Activated T-cell treated with anti-CD3 and anti-CD28 coated beads, Interleukin-2, amount 50 U/mL, for 72 hours (primary cell): Measurements from ENCODE around the gene RUVBL2. TPM values are rescaled to one million over a fixed set of nuclear protein-coding genes. Genes with fewer than 3 reads are reported as not detected.

Source experiments
- ATAC-seq, 2 donors: fragments of 150-1000 bp; cut with Tn5 transposase; replicated peaks in 1 of 2; 2 replicates each; pipeline ENCODE4 v1.10.0; 2021; ENCODE audit warnings: moderate library complexity in 2 of 2, mild to moderate bottlenecking in 1 of 2
- DNase-seq, 2 donors: peaks; one replicate each; pipeline ENCODE4 v3.0.0; 2021 to 2022; ENCODE audit warnings: mixed read lengths in 1 of 2
- H3K27ac Mint-ChIP-seq: one replicate; pipeline ENCODE4 v1.8.0; 2022; ENCODE audit warnings: mild to moderate bottlenecking, moderate library complexity, mixed read lengths
- H3K27me3 Mint-ChIP-seq: one replicate; pipeline ENCODE4 v1.8.0; 2022; ENCODE audit warnings: low read depth, mixed read lengths
- H3K36me3 Mint-ChIP-seq, 2 donors: one replicate each; pipeline ENCODE4 v1.8.0; 2022; ENCODE audit warnings: mixed read lengths in 2 of 2, mild to moderate bottlenecking in 1 of 2; ENCODE audit not compliant: insufficient read depth in 2 of 2
- H3K4me1 Mint-ChIP-seq: one replicate; pipeline ENCODE4 v1.8.0; 2022; ENCODE audit warnings: low read depth, mixed read lengths
- H3K4me3 Mint-ChIP-seq, 2 donors: one replicate each; pipeline ENCODE4 v1.8.0; 2022; ENCODE audit warnings: mild to moderate bottlenecking in 2 of 2, mixed read lengths in 2 of 2, moderate library complexity in 2 of 2
- H3K9me3 Mint-ChIP-seq, 2 donors: one replicate each; pipeline ENCODE4 v1.8.0; 2022; ENCODE audit warnings: mixed read lengths in 2 of 2
- total RNA-seq, 2 donors: library from RNA; stranded (reverse); gene quantifications; one replicate each; pipeline ENCODE4 v1.2.3, GENCODE V29; 2022

The RUVBL2 gene
- total RNA-seq, 2 donors from 2014 or later: 83.4 to 92.5 TPM

- no peaks in the 10 kb centered on the region for H3K27me3 Mint-ChIP-seq
- H3K4me3 Mint-ChIP-seq: no peak overlapping the region
- no peaks in the 10 kb centered on the region for H3K9me3 Mint-ChIP-seq
- no peak overlapping the region for H3K27ac Mint-ChIP-seq
- peaks cover 4 to 6% of the 10 kb centered on the region in 2 donors for H3K36me3 Mint-ChIP-seq
- ATAC-seq (no peak), DNase-seq (no peak)
- H3K4me1 Mint-ChIP-seq: peaks cover 8% of the 10 kb centered on the region
These were observed 10.4 kb downstream of the RUVBL2 start for GRCh38 chr19:49004133-49004532.

GRCh38 chr19:49004964-49005614 is 11.4 kb downstream of the RUVBL2 start:
- no peaks in the 10 kb centered on the region for H3K4me1 Mint-ChIP-seq
- no peaks in the 10 kb centered on the region for H3K9me3 Mint-ChIP-seq
- no peak overlapping the region for H3K27ac Mint-ChIP-seq
- H3K36me3 Mint-ChIP-seq: peaks cover 5 to 6% of the 10 kb centered on the region in 2 donors
- ATAC-seq (no peak), DNase-seq (no peak)
- H3K27me3 Mint-ChIP-seq: no peaks in the 10 kb centered on the region
- no peak overlapping the region for H3K4me3 Mint-ChIP-seq

GRCh38 chr19:49006905-49007304 is 13.2 kb downstream of the RUVBL2 start:
- DNase-seq: no peak
- ATAC-seq: no peak
- no peak overlapping the region for H3K4me3 Mint-ChIP-seq
- no peaks in the 10 kb centered on the region for H3K4me1 Mint-ChIP-seq
- no peak overlapping the region for H3K27ac Mint-ChIP-seq
- no peaks in the 10 kb centered on the region for H3K27me3 Mint-ChIP-seq
- H3K36me3 Mint-ChIP-seq: peaks cover 5 to 11% of the 10 kb centered on the region in 2 donors
- no peaks in the 10 kb centered on the region for H3K9me3 Mint-ChIP-seq

GRCh38 chr19:49009828-49010227 is 16.1 kb downstream of the RUVBL2 start:
- no peaks in the 10 kb centered on the region for H3K27me3 Mint-ChIP-seq
- no peak for ATAC-seq
- no peak overlapping the region for H3K27ac Mint-ChIP-seq
- H3K36me3 Mint-ChIP-seq: peaks cover 4 to 6% of the 10 kb centered on the region in 2 donors
- no peak for DNase-seq
- no peaks in the 10 kb centered on the region for H3K4me1 Mint-ChIP-seq
- H3K4me3 Mint-ChIP-seq: no peak overlapping the region
- H3K9me3 Mint-ChIP-seq: no peaks in the 10 kb centered on the region

GRCh38 chr19:49010453-49010852 is 16.8 kb downstream of the RUVBL2 start:
- Mint-ChIP-seq H3K27me3 (no peaks in the 10 kb centered on the region), H3K4me3 (no peak overlapping the region), H3K36me3 (peaks cover 1 to 6% of the 10 kb centered on the region in 2 donors), H3K4me1 (no peaks in the 10 kb centered on the region), H3K9me3 (no peaks in the 10 kb centered on the region), H3K27ac (no peak overlapping the region)
- DNase-seq: no peak
- ATAC-seq: no peak

GRCh38 chr19:49011194-49011593 is 17.5 kb downstream of the RUVBL2 start:
- Mint-ChIP-seq H3K36me3 (peaks cover 1 to 8% of the 10 kb centered on the region in 2 donors), H3K9me3 (no peaks in the 10 kb centered on the region), H3K4me3 (no peak overlapping the region), H3K27ac (no peak overlapping the region), H3K4me1 (no peaks in the 10 kb centered on the region), H3K27me3 (no peaks in the 10 kb centered on the region)
- ATAC-seq (no peak), DNase-seq (no peak)

GRCh38 chr19:49014123-49014869 is 20.6 kb downstream of the RUVBL2 start:
- peaks cover 1 to 7% of the 10 kb centered on the region in 2 donors for H3K36me3 Mint-ChIP-seq
- H3K9me3 Mint-ChIP-seq: no peaks in the 10 kb centered on the region
- DNase-seq (no peak), ATAC-seq (no peak)
- H3K27me3 Mint-ChIP-seq: peaks cover 6% of the 10 kb centered on the region
- H3K4me3 Mint-ChIP-seq: no peak overlapping the region
- no peak overlapping the region for H3K27ac Mint-ChIP-seq
- H3K4me1 Mint-ChIP-seq: peaks cover 11% of the 10 kb centered on the region

- Mint-ChIP-seq H3K27ac (no peak overlapping the region), H3K27me3 (peaks cover 11% of the 10 kb centered on the region), H3K4me3 (no peak overlapping the region), H3K4me1 (peaks cover 13% of the 10 kb centered on the region), H3K36me3 (peaks cover 1 to 7% of the 10 kb centered on the region in 2 donors), H3K9me3 (no peaks in the 10 kb centered on the region)
- ATAC-seq: no peak
- no peak for DNase-seq
These were observed 21.2 kb downstream of the RUVBL2 start for GRCh38 chr19:49014870-49015255.

- no peak for ATAC-seq
- Mint-ChIP-seq H3K9me3 (no peaks in the 10 kb centered on the region), H3K27me3 (peaks cover 25% of the 10 kb centered on the region), H3K4me1 (peaks cover 25% of the 10 kb centered on the region), H3K4me3 (no peak overlapping the region), H3K27ac (no peak overlapping the region), H3K36me3 (peaks cover 0 to 5% of the 10 kb centered on the region in 2 donors)
- DNase-seq: no peak
These were observed 22.6 kb downstream of the RUVBL2 start for GRCh38 chr19:49016067-49016839.

- H3K27ac Mint-ChIP-seq: no peak within 1 kb of the TSS
These were observed 23.5 kb downstream of the RUVBL2 start, which contains the start of gene LHB for GRCh38 chr19:49017041-49017665. LHB (minus strand) TSS chr19:49017091; CDS start chr19:49017081, 10 bp downstream.

GRCh38 chr19:49017666-49018351 is 24.1 kb downstream of the RUVBL2 start:
- ATAC-seq: peak; percentile 79 to 80
- H3K9me3 Mint-ChIP-seq: no peaks in the 10 kb centered on the region
- peaks cover 26% of the 10 kb centered on the region for H3K27me3 Mint-ChIP-seq
- peak overlapping the region; percentile 70 to 93 for H3K4me3 Mint-ChIP-seq
- H3K27ac Mint-ChIP-seq: no peak overlapping the region
- peaks cover 0 to 3% of the 10 kb centered on the region in 2 donors for H3K36me3 Mint-ChIP-seq
- H3K4me1 Mint-ChIP-seq: peaks cover 28% of the 10 kb centered on the region
- peak; percentile 74 to 77 for DNase-seq

More at GRCh38 chr19:49017041-49017665, 23.5 kb downstream of the RUVBL2 start, which contains the start of gene LHB:
- peak within 1 kb of the TSS; percentile 70 to 93 for H3K4me3 Mint-ChIP-seq
- no peak for DNase-seq
- H3K36me3 Mint-ChIP-seq: peaks cover 0 to 3% of the 10 kb centered on the region in 2 donors
- H3K4me1 Mint-ChIP-seq: peaks cover 28% of the 10 kb centered on the region
- no peaks in the 10 kb centered on the region for H3K9me3 Mint-ChIP-seq
- peaks cover 26% of the 10 kb centered on the region for H3K27me3 Mint-ChIP-seq
- ATAC-seq: no peak
